Endodermal cell (in vitro differentiated cells): ENCODE results near the gene AXIN2. TPM values are rescaled to one million over a fixed set of nuclear protein-coding genes. Genes with fewer than 3 reads are reported as not detected.

ENCODE experiments used
- DNase-seq: peaks from one replicate; pipeline ENCODE4 v3.0.0-alpha.2; 2017
- H3K27ac ChIP-seq: 2 replicates; pipeline ENCODE4 v1.5.1; 2013; ENCODE audit warnings: mild to moderate bottlenecking, low read depth, low read length, moderate library complexity
- H3K27me3 ChIP-seq: 2 replicates; pipeline ENCODE4 v1.6.1; 2013; ENCODE audit warnings: mild to moderate bottlenecking, low read length, moderate library complexity; ENCODE audit not compliant: insufficient read depth, control insufficient read depth, poor library complexity, severe bottlenecking
- H3K36me3 ChIP-seq: 2 replicates; pipeline ENCODE4 v1.7.0; 2013; ENCODE audit warnings: mild to moderate bottlenecking, low read length, moderate library complexity; ENCODE audit not compliant: control insufficient read depth, insufficient read depth
- H3K4me1 ChIP-seq: one replicate; pipeline ENCODE4 v1.7.0; 2013; ENCODE audit warnings: low read length; ENCODE audit not compliant: control insufficient read depth, insufficient read depth
- H3K4me3 ChIP-seq: 2 replicates; pipeline ENCODE4 v1.5.1; 2013; ENCODE audit warnings: mild to moderate bottlenecking, low read length, moderate library complexity
- H3K9ac ChIP-seq: 2 replicates; pipeline ENCODE4 v1.6.1; 2013; ENCODE audit warnings: mild to moderate bottlenecking, low read length, moderate library complexity; ENCODE audit not compliant: poor library complexity, severe bottlenecking; ENCODE audit errors: extremely low read depth
- H3K9me3 ChIP-seq: 2 replicates; pipeline ENCODE4 v1.6.1; 2013; ENCODE audit warnings: mild to moderate bottlenecking, low read length, moderate library complexity; ENCODE audit not compliant: control insufficient read depth
- H3K27ac Mint-ChIP-seq: 2 replicates; pipeline ENCODE4 v1.8.0; 2020; ENCODE audit warnings: mixed read lengths
- H3K27me3 Mint-ChIP-seq: 2 replicates; pipeline ENCODE4 v1.8.0; 2021; ENCODE audit warnings: mild to moderate bottlenecking, mixed read lengths; ENCODE audit not compliant: insufficient read depth
- H3K36me3 Mint-ChIP-seq: 2 replicates; pipeline ENCODE4 v1.8.0; 2020; ENCODE audit warnings: low read depth, mixed read lengths
- H3K4me1 Mint-ChIP-seq: 2 replicates; pipeline ENCODE4 v1.8.0; 2020; ENCODE audit warnings: mixed read lengths
- H3K4me3 Mint-ChIP-seq: 2 replicates; pipeline ENCODE4 v1.8.0; 2020; ENCODE audit warnings: mild to moderate bottlenecking, moderate library complexity, mixed read lengths
- H3K9me3 Mint-ChIP-seq: 2 replicates; pipeline ENCODE4 v1.8.0; 2020; ENCODE audit warnings: mild to moderate bottlenecking, mixed read lengths
- CTCF ChIP-seq: fragments of 200-600 bp; sonication (generic); conservative IDR thresholded peaks from 2 replicates; pipeline ENCODE4 v1.5.0; 2021; ENCODE audit warnings: antibody characterized with exemption, mild to moderate bottlenecking
- WGBS, 2 experiments: methylation state at CpG; one replicate each; pipeline versions ENCODE4 v1.1.5 to v1.1.7; 2013; ENCODE audit warnings: missing lambda C conversion rate in 2 of 2, mixed read lengths in 1 of 2; ENCODE audit not compliant: insufficient coverage in 1 of 2, insufficient read length in 1 of 2; 5-methylcytosine and 5-hydroxymethylcytosine counted together
- total RNA-seq, 2 donors: library from RNA; stranded (reverse); fragmentation: NEBNext Ultra II Directional in 1 of 2; extraction: Animal tissue kit (Norgen Biotek cat#: 25700) in 1 of 2; gene quantifications; 2 replicates in 1 of 2; 3 replicates in 1 of 2; pipeline ENCODE4 v1.2.1, GENCODE V29; 2021

Gene AXIN2
- total RNA-seq, 2 donors from 2014 or later, result 40.1 to 53.2 TPM

GRCh38 chr17:65572186-65572580, 10.7 kb upstream of the AXIN2 start:
- H3K27ac Mint-ChIP-seq, result peak overlapping the region; percentile 94
- TF ChIP-seq CTCF, result no peak
- Histone ChIP-seq H3K9ac (peak overlapping the region; percentile 68), H3K27ac (peak overlapping the region; percentile 83), H3K27me3 (no peaks in the 10 kb centered on the region), H3K4me1 (peaks cover 9% of the 10 kb centered on the region), H3K36me3 (no peaks in the 10 kb centered on the region), H3K4me3 (peak overlapping the region; percentile 72), H3K9me3 (no peaks in the 10 kb centered on the region)
- peak overlapping the region; percentile 40 for H3K4me3 Mint-ChIP-seq
- WGBS, 2 experiments, result 10 to 30% methylated on average over 4 to 6 of the region's 6 CpGs
- H3K27me3 Mint-ChIP-seq, result peaks cover 2% of the 10 kb centered on the region
- no peaks in the 10 kb centered on the region for H3K36me3 Mint-ChIP-seq
- no peak for DNase-seq
- H3K4me1 Mint-ChIP-seq, result peaks cover 57% of the 10 kb centered on the region
- H3K9me3 Mint-ChIP-seq, result peaks cover 3% of the 10 kb centered on the region

DNA sequence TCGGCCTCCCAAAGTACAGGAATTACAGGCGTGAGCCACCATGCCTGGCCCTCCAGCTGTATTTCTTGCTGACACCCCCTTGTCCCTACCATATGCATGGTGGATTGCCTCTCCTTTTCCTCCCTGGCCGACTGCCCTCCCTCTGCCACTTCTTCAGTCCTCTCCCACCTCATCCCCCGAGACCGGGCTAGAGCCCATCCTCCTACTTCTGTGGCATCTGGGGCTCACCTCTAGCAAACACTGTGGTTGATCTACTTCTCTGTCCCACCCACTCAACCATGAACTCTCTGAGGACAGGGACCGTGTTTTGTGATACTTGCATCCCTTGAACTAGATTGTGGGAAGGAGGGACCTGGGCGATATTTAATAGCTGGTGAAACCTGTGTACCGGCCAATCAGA, 7.5 kb upstream of the AXIN2 start:
- Mint-ChIP-seq H3K36me3 (no peaks in the 10 kb centered on the region), H3K4me1 (peaks cover 55% of the 10 kb centered on the region), H3K27me3 (peaks cover 2% of the 10 kb centered on the region), H3K9me3 (no peaks in the 10 kb centered on the region), H3K4me3 (no peak overlapping the region), H3K27ac (peak overlapping the region; percentile 91)
- Histone ChIP-seq H3K27ac (no peak overlapping the region), H3K9ac (no peak overlapping the region), H3K4me3 (no peak overlapping the region), H3K4me1 (peaks cover 6% of the 10 kb centered on the region), H3K27me3 (no peaks in the 10 kb centered on the region), H3K9me3 (peaks cover 5% of the 10 kb centered on the region), H3K36me3 (no peaks in the 10 kb centered on the region)
- no peak for TF ChIP-seq CTCF
- DNase-seq, result no peak
- 88 to 93% methylated on average over 4 to 8 of the region's 8 CpGs for WGBS, 2 experiments

DNA sequence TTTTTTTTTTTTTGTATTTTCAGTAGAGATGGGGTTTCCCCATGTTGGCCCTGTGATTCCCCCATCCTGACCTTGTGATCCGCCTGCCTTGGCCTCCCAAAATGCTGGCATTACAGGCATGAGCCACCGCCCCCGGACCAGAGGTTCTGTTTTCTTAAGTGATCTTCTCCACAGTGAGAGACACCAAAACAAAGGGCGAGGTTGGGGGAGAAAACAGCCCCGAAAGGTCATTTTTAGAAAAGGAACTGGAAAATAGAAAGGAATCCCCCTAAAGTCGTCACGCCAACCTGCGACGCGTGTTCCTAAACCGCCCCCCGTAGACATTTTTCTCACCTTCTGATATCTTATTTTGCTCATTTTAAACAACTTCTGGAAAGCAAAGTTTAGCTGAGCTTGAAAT, 6.1 kb upstream of the AXIN2 start:
- TF ChIP-seq CTCF, result no peak
- H3K27ac ChIP-seq, result no peak overlapping the region
- WGBS, 2 experiments, result 73 to 83% methylated on average over 9 to 12 of the region's 12 CpGs
- H3K27me3 ChIP-seq, result no peaks in the 10 kb centered on the region
- H3K9me3 ChIP-seq, result peaks cover 5% of the 10 kb centered on the region
- no peak for DNase-seq
- peaks cover 3% of the 10 kb centered on the region for H3K4me1 ChIP-seq
- H3K36me3 ChIP-seq, result no peaks in the 10 kb centered on the region
- Mint-ChIP-seq H3K36me3 (no peaks in the 10 kb centered on the region), H3K27me3 (peaks cover 3% of the 10 kb centered on the region), H3K9me3 (no peaks in the 10 kb centered on the region), H3K4me1 (peaks cover 46% of the 10 kb centered on the region), H3K27ac (peak overlapping the region; percentile 91), H3K4me3 (peak overlapping the region; percentile 26)
- H3K9ac ChIP-seq, result no peak overlapping the region
- no peak overlapping the region for H3K4me3 ChIP-seq
